ENCODE results near the gene HTATIP2.
A peak's percentile ranks its signal among the peaks of the same experiment; 100 is the strongest.
"Not testable (repeated sequence)": the region's sequence is repeated elsewhere in the genome, so short reads cannot be mapped to it uniquely, and the experiment has no call there.

Gene HTATIP2

DNA sequence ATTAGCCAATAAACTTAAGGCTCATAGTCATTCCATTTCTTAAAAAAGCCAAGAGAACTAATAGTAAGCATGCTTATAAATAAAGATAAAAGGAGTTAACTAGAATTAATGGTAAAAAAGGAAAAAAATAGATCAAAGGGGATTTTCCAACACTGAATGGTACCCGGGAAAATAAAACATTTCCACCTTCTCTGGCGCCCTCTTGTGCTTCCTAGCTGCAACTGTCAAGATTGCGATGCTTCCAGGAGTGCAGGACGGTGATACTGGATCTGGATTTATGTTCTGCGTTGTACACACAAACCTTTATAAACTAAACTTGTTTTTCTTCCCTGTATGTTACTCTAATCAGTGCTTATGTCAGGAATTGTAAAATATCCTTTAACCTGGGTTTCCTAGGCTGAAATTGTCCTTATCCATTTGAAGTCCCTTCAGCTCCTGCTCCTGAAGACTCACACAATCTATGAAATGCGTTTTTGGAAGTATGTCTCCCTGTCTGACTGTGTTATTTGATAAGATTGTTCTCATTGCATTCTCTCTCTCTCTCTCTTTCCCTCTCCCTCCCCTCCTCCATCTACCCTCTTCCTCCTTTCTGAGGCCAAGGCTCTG lies 9.6 kb upstream of the HTATIP2 start:
- H3K4me1 ChIP-seq (ENCODE audit: control insufficient read depth in 1 of 2, insufficient read depth in 2 of 2, low read length in 2 of 2): no peaks in the 10 kb centered on the region
- H3K4me3 ChIP-seq (ENCODE audit: low read depth in 1 of 2, low read length in 2 of 2): no peak overlapping the region
- H3K27me3 ChIP-seq (ENCODE audit: control insufficient read depth in 1 of 2, insufficient read depth in 2 of 2, low read length in 2 of 2): no peaks in the 10 kb centered on the region
- H3K27ac ChIP-seq (ENCODE audit: low read depth, low read length): no peak overlapping the region
- no peak overlapping the region for H3K9ac ChIP-seq (ENCODE audit: low read depth in 1 of 2, low read length in 2 of 2)
- no peaks in the 10 kb centered on the region for H3K9me3 ChIP-seq (ENCODE audit: control insufficient read depth in 1 of 2, low read length in 2 of 2)
- no peaks in the 10 kb centered on the region for H3K36me3 ChIP-seq (ENCODE audit: control insufficient read depth in 1 of 2, insufficient read depth in 2 of 2, low read length in 2 of 2)

DNA sequence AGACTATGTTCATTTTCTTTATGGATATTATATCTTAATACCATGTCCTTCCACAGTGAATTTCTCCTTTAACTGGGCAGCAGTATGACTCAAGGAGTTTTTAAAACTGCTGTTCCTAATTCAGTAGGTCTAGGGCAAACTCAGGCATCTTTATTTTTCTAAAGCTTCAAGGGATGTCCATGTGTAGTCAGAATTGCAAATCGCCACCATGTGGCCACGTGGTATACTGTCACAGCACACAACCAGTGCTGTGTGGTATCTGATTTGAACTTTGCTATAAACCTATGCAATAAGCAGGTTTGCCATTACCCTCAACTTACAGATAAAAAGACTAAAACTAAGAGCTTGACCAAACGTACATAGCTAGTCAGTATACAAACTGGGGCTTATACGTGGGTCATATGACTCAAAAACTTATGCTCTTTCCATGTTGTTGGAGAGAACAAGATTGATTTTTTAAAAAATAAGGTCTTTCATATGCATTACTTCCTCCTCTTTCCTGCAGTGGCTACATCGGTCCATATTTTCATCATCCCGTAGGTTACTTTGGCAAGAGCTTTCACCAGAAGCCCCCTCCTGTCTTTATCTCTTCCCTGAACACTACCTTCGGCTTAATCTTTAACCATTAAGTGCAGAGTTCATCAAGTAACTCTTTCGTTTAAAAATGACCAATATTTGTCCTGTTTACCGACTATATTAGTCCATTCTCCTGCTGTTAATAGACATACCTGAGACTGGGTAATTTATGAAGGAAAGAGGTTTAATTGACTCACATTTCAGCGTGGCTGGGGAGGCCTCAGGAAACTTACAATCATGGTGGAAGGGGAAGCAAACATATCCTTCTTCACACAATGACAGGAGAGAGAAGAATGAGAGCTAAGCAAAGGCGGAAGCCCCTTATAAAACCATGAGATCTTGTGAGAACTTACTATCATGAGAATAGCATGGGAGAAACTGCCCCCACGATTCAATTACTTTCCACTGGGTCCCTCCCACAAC lies 8.0 kb upstream of the HTATIP2 start:
- peaks cover 0 to 6% of the 10 kb centered on the region in 2 donors for H3K4me1 ChIP-seq (ENCODE audit: control insufficient read depth in 1 of 2, insufficient read depth in 2 of 2, low read length in 2 of 2)
- no peak overlapping the region for H3K9ac ChIP-seq (ENCODE audit: low read depth in 1 of 2, low read length in 2 of 2)
- H3K36me3 ChIP-seq (ENCODE audit: control insufficient read depth in 1 of 2, insufficient read depth in 2 of 2, low read length in 2 of 2): no peaks in the 10 kb centered on the region
- H3K27ac ChIP-seq (ENCODE audit: low read depth, low read length): no peak overlapping the region
- H3K4me3 ChIP-seq (ENCODE audit: low read depth in 1 of 2, low read length in 2 of 2): no peak overlapping the region
- no peaks in the 10 kb centered on the region for H3K27me3 ChIP-seq (ENCODE audit: control insufficient read depth in 1 of 2, insufficient read depth in 2 of 2, low read length in 2 of 2)
- no peaks in the 10 kb centered on the region for H3K9me3 ChIP-seq (ENCODE audit: control insufficient read depth in 1 of 2, low read length in 2 of 2)

DNA sequence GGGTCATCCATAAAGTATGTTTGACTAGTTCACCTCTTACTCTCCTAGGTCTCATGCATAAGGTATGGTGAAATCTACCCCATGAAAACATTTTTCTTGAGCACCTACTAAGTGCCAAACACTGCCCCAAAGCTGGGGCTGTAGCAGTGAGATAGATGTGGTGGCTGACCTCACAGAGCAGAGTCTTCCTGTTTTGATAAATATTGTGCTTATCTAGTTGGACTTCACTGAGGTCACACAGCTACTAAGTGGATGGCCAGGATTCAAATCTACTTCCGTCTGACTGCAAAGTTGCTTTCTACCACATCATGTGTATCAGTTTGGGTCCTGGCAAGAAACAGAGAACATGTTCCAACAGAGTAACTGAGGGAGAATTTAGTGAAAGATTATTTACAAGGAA lies 6.4 kb upstream of the HTATIP2 start:
- H3K9ac ChIP-seq (ENCODE audit: low read depth in 1 of 2, low read length in 2 of 2): no peak overlapping the region
- no peak overlapping the region for H3K4me3 ChIP-seq (ENCODE audit: low read depth in 1 of 2, low read length in 2 of 2)
- peaks cover 0 to 8% of the 10 kb centered on the region in 2 donors for H3K4me1 ChIP-seq (ENCODE audit: control insufficient read depth in 1 of 2, insufficient read depth in 2 of 2, low read length in 2 of 2)
- H3K9me3 ChIP-seq (ENCODE audit: control insufficient read depth in 1 of 2, low read length in 2 of 2): no peaks in the 10 kb centered on the region
- H3K27me3 ChIP-seq (ENCODE audit: control insufficient read depth in 1 of 2, insufficient read depth in 2 of 2, low read length in 2 of 2): no peaks in the 10 kb centered on the region
- H3K27ac ChIP-seq (ENCODE audit: low read depth, low read length): no peak overlapping the region
- H3K36me3 ChIP-seq (ENCODE audit: control insufficient read depth in 1 of 2, insufficient read depth in 2 of 2, low read length in 2 of 2): no peaks in the 10 kb centered on the region

DNA sequence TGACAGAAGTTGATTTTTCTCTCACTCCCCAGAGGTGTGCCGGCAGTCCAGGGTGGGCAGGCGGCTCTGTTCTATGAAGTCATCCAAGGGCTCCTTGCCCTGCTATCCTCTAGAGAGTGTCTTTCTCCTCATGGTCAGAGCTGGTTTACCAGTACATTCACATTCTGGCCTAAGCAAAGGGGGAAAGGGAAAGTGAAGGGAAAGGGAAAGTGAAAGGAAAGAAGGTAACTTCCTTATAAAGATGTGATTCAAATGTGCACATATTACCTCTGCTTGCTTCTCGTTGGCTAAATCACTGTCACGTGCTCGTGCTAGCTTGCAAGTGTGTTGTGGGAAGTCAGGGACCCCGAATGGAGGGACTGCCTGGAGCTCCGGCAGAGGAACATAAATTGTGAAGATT lies 2.9 kb upstream of the HTATIP2 start:
- Histone ChIP-seq H3K4me1 (ENCODE audit: control insufficient read depth in 1 of 2, insufficient read depth in 2 of 2, low read length in 2 of 2) (peaks cover 12 to 26% of the 10 kb centered on the region in 2 donors), H3K27ac (ENCODE audit: low read depth, low read length) (peak overlapping the region; percentile 46), H3K4me3 (ENCODE audit: low read depth in 1 of 2, low read length in 2 of 2) (peak overlapping the region; percentile 50 to 53), H3K9ac (ENCODE audit: low read depth in 1 of 2, low read length in 2 of 2) (peak overlapping the region in 1 of 2 donors; percentile 36), H3K9me3 (ENCODE audit: control insufficient read depth in 1 of 2, low read length in 2 of 2) (no peaks in the 10 kb centered on the region), H3K36me3 (ENCODE audit: control insufficient read depth in 1 of 2, insufficient read depth in 2 of 2, low read length in 2 of 2) (no peaks in the 10 kb centered on the region), H3K27me3 (ENCODE audit: control insufficient read depth in 1 of 2, insufficient read depth in 2 of 2, low read length in 2 of 2) (no peaks in the 10 kb centered on the region)

DNA sequence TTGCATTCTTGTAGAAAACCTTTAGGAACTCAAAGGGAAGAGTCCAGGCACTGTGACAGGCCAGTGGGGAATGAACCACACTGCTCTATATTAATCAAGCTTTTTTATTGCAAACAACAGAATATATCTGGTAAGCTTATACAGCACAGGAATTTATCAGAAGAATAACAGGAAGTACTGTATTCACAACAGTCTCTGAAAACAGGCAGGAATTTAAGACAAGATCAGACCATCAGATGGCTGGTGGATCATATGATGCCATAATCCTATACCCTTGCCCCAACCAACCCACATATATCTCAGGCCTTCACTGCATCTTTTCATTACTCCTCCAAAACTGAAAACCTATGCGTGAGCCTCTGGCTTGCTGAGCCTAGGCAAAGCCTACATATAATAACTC lies 1.0 kb upstream of the HTATIP2 start:
- Histone ChIP-seq H3K4me3 (ENCODE audit: low read depth in 1 of 2, low read length in 2 of 2) (no peak overlapping the region), H3K27ac (ENCODE audit: low read depth, low read length) (no peak overlapping the region)

DNA sequence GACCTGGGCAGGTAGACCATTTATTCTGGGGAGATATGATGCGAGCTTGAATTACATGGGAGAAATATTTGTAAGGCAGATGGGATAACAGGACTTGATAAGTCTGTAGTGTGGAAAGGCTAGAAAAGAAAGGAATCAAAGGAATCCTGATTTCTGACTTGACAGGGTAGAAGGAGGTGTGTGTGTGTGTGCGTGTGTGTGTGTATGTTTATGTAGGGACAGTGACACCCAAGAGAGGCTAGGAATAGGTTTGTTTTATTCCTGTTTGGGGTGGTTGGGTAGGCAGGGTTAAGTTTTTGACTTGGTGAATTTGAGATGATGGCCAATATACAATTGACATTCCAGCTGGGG lies 390 bp upstream of the HTATIP2 start:
- Histone ChIP-seq H3K4me1 (ENCODE audit: control insufficient read depth in 1 of 2, insufficient read depth in 2 of 2, low read length in 2 of 2) (peaks cover 19 to 43% of the 10 kb centered on the region in 2 donors), H3K27me3 (ENCODE audit: control insufficient read depth in 1 of 2, insufficient read depth in 2 of 2, low read length in 2 of 2) (no peaks in the 10 kb centered on the region), H3K36me3 (ENCODE audit: control insufficient read depth in 1 of 2, insufficient read depth in 2 of 2, low read length in 2 of 2) (no peaks in the 10 kb centered on the region), H3K4me3 (ENCODE audit: low read depth in 1 of 2, low read length in 2 of 2) (peak overlapping the region; percentile 77 to 88), H3K27ac (ENCODE audit: low read depth, low read length) (no peak overlapping the region), H3K9ac (ENCODE audit: low read depth in 1 of 2, low read length in 2 of 2) (peak overlapping the region; percentile 72 to 88), H3K9me3 (ENCODE audit: control insufficient read depth in 1 of 2, low read length in 2 of 2) (no peaks in the 10 kb centered on the region)

More for the DNA sequence above, 1.0 kb upstream of the HTATIP2 start:
- Histone ChIP-seq H3K4me1 (ENCODE audit: control insufficient read depth in 1 of 2, insufficient read depth in 2 of 2, low read length in 2 of 2) (peaks cover 19 to 40% of the 10 kb centered on the region in 2 donors), H3K36me3 (ENCODE audit: control insufficient read depth in 1 of 2, insufficient read depth in 2 of 2, low read length in 2 of 2) (no peaks in the 10 kb centered on the region), H3K9ac (ENCODE audit: low read depth in 1 of 2, low read length in 2 of 2) (no peak overlapping the region), H3K9me3 (ENCODE audit: control insufficient read depth in 1 of 2, low read length in 2 of 2) (no peaks in the 10 kb centered on the region), H3K27me3 (ENCODE audit: control insufficient read depth in 1 of 2, insufficient read depth in 2 of 2, low read length in 2 of 2) (no peaks in the 10 kb centered on the region)

DNA sequence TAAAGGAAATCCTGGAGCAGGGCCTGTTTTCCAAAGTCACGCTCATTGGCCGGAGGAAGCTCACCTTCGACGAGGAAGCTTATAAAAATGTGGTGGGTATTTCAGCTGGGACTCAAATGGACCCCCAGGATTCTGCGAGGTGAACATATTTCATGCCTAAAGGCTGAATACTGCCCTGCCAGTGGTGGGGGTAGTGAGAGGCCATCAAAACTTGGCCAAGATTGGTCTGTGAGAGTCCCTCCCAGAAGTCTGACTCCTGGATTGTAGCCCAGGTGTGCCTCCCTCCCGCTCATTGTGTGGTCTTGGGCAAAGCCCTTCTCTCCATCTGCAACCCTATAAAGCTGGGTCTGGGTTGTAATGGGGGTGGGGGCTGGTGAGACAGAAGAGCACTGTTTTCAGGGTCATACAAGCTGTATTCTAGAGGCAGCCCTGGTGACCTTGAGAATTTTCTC lies 853 bp downstream of the HTATIP2 start:
- peak overlapping the region; percentile 37 for H3K27ac ChIP-seq (ENCODE audit: low read depth, low read length)
- H3K27me3 ChIP-seq (ENCODE audit: control insufficient read depth in 1 of 2, insufficient read depth in 2 of 2, low read length in 2 of 2): no peaks in the 10 kb centered on the region
- H3K9ac ChIP-seq (ENCODE audit: low read depth in 1 of 2, low read length in 2 of 2): peak overlapping the region; percentile 72 to 88
- no peaks in the 10 kb centered on the region for H3K9me3 ChIP-seq (ENCODE audit: control insufficient read depth in 1 of 2, low read length in 2 of 2)
- no peaks in the 10 kb centered on the region for H3K36me3 ChIP-seq (ENCODE audit: control insufficient read depth in 1 of 2, insufficient read depth in 2 of 2, low read length in 2 of 2)
- peaks cover 19 to 51% of the 10 kb centered on the region in 2 donors for H3K4me1 ChIP-seq (ENCODE audit: control insufficient read depth in 1 of 2, insufficient read depth in 2 of 2, low read length in 2 of 2)
- H3K4me3 ChIP-seq (ENCODE audit: low read depth in 1 of 2, low read length in 2 of 2): peak overlapping the region; percentile 77 to 88

DNA sequence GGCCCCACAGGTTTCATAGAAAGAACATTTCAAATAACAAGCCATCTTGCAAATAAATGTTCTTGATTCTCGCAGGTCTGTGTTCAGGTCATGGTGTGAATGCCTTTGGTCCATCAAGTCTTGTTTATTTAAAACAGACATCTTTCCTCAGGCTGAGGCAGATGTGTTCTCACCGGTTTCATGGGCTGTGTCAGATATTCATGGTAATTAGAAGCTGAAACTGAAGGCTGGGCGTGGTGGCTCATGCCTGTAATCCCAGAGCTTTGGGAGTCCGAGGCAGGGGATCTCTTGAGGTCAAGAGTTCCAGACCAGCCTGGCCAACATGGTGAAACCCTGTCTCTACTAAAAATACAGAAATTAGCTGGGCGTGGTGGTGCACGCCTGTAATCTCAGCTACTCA lies 2.0 kb downstream of the HTATIP2 start:
- not testable (repeated sequence) for H3K9ac ChIP-seq (ENCODE audit: low read depth in 1 of 2, low read length in 2 of 2); H3K27me3 ChIP-seq (ENCODE audit: control insufficient read depth in 1 of 2, insufficient read depth in 2 of 2, low read length in 2 of 2); H3K9me3 ChIP-seq (ENCODE audit: control insufficient read depth in 1 of 2, low read length in 2 of 2); H3K36me3 ChIP-seq (ENCODE audit: control insufficient read depth in 1 of 2, insufficient read depth in 2 of 2, low read length in 2 of 2); H3K27ac ChIP-seq (ENCODE audit: low read depth, low read length)
- Histone ChIP-seq H3K4me1 (ENCODE audit: control insufficient read depth in 1 of 2, insufficient read depth in 2 of 2, low read length in 2 of 2) (peaks cover 19 to 45% of the 10 kb centered on the region in 2 donors), H3K4me3 (ENCODE audit: low read depth in 1 of 2, low read length in 2 of 2) (peak overlapping the region in 1 of 2 donors; percentile 88)

DNA sequence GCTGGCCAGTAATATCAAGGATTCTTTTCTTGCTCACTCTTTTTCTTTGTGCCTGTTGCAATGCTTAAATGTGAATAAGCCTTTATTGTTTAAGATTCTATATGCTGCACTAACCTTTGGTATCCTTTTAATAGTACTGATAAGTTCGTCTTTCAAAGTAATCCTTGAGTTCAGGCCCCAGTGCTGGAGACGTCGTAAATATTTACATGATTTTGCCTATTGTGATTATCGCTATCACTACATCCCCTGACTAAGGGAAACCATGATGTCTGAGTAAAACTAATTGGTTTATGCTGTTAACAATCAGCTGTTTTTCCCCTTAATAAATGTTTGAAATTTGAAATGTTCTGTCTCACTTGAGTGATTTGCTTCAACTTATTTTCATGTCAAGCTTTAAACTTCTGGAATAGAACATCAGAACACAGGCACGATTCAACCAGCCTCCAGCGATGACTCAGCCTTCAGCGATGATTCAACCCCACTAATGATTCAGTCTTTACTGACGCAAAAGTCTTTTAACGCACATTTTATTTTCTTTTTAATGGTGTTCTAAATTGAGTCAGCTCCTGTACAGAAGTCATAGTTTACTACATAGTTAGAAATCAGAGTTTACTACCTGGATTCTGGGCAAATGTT lies 3.9 kb downstream of the HTATIP2 start:
- Histone ChIP-seq H3K4me3 (ENCODE audit: low read depth in 1 of 2, low read length in 2 of 2) (peak overlapping the region; percentile 22 to 43), H3K9ac (ENCODE audit: low read depth in 1 of 2, low read length in 2 of 2) (peak overlapping the region; percentile 5 to 11), H3K27ac (ENCODE audit: low read depth, low read length) (no peak overlapping the region), H3K36me3 (ENCODE audit: control insufficient read depth in 1 of 2, insufficient read depth in 2 of 2, low read length in 2 of 2) (peaks cover 3 to 12% of the 10 kb centered on the region in 2 donors), H3K4me1 (ENCODE audit: control insufficient read depth in 1 of 2, insufficient read depth in 2 of 2, low read length in 2 of 2) (peaks cover 19 to 43% of the 10 kb centered on the region in 2 donors), H3K27me3 (ENCODE audit: control insufficient read depth in 1 of 2, insufficient read depth in 2 of 2, low read length in 2 of 2) (no peaks in the 10 kb centered on the region), H3K9me3 (ENCODE audit: control insufficient read depth in 1 of 2, low read length in 2 of 2) (no peaks in the 10 kb centered on the region)

DNA sequence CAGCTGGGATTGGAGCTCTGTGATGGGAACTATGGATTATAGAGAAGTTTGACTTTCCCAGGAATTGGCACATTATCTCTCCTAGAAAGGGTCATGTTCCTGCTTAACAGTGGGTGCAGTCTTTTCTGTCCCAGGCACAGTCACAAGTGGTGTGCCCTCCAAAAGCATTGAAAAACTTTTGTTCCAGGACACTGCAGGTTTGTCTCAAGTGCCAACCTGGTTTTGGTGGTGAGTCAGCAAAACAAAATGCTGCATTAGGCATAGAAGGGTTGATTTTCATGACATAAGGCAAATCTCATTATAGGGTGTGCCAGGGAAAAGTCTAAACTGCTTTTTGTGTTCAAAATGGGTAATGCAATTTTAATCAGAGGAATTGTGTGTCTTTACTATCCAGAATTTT lies 4.9 kb downstream of the HTATIP2 start:
- no peaks in the 10 kb centered on the region for H3K27me3 ChIP-seq (ENCODE audit: control insufficient read depth in 1 of 2, insufficient read depth in 2 of 2, low read length in 2 of 2)
- H3K4me3 ChIP-seq (ENCODE audit: low read depth in 1 of 2, low read length in 2 of 2): no peak overlapping the region
- H3K9ac ChIP-seq (ENCODE audit: low read depth in 1 of 2, low read length in 2 of 2): no peak overlapping the region
- no peaks in the 10 kb centered on the region for H3K9me3 ChIP-seq (ENCODE audit: control insufficient read depth in 1 of 2, low read length in 2 of 2)
- peaks cover 13 to 41% of the 10 kb centered on the region in 2 donors for H3K4me1 ChIP-seq (ENCODE audit: control insufficient read depth in 1 of 2, insufficient read depth in 2 of 2, low read length in 2 of 2)
- H3K27ac ChIP-seq (ENCODE audit: low read depth, low read length): no peak overlapping the region
- peaks cover 10 to 12% of the 10 kb centered on the region in 2 donors for H3K36me3 ChIP-seq (ENCODE audit: control insufficient read depth in 1 of 2, insufficient read depth in 2 of 2, low read length in 2 of 2)
